Activated CD8-positive, alpha-beta memory T cell treated with anti-CD3 and anti-CD28 coated beads for 24 hours (primary cell): ENCODE data around the gene INPP5D.

Source experiments
- DNase-seq: peaks from one replicate; pipeline ENCODE4 v3.0.0-alpha.2; 2020

Gene INPP5D

DNA sequence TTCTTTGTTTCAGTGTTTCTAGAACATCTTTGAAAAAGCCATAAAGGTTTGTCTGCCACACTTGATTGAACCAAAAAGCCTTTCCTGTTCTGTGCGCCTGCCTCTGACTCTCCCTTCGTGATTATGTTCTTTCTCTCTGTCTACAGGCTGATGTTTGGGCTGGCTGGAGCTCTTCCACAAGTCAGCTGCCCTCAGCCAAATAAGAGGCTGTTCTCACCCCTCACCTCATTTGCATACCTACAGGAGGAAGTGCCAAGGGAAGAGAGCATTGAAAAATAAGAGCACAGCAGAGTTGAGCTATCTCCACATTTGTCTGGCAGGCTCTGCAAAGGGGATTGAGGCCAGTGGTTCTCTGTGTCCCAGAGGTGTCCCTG lies 15.8 kb downstream of the INPP5D start:
- DNase-seq, result peak; percentile 58

DNA sequence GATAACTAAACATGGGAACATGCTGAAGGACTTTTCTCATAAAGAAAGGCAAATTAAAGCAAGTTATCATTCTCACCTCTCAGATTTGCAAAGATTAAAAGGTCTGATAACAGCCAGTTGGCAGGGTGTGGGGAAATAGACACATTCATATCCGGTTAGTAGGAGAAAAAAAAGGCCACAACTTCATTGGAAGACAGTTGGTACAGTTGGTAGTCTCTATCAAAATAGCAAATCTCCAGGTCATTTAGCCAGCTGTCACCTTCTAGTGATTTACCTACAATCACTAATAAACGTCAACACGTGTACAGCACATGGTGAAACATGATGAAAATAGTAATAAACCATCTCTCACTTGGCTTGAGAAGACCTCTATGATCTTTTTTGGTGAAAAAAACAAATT lies 16.6 kb downstream of the INPP5D start:
- peak; percentile 42 for DNase-seq

DNA sequence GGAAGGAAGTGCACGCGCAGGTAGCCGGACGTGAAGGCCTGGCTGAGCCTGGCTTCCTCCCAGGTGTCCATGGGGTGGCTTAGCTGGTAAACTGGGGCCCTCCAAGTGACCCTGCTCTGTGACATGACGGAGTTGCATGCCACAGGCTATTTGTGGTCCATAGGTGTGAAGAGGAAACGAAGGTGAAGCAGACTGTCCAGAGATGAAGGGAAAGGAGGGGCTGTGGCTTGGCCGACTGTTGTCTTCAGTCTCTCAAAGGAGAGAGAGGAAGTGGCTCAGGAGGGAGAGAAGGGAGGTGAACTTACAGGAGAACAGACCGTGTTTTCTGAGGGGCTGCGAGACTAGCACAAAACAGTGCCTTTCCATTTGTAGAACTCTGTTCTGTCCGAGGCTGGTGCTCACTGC lies 19.3 kb downstream of the INPP5D start:
- DNase-seq, result peak; percentile 73

DNA sequence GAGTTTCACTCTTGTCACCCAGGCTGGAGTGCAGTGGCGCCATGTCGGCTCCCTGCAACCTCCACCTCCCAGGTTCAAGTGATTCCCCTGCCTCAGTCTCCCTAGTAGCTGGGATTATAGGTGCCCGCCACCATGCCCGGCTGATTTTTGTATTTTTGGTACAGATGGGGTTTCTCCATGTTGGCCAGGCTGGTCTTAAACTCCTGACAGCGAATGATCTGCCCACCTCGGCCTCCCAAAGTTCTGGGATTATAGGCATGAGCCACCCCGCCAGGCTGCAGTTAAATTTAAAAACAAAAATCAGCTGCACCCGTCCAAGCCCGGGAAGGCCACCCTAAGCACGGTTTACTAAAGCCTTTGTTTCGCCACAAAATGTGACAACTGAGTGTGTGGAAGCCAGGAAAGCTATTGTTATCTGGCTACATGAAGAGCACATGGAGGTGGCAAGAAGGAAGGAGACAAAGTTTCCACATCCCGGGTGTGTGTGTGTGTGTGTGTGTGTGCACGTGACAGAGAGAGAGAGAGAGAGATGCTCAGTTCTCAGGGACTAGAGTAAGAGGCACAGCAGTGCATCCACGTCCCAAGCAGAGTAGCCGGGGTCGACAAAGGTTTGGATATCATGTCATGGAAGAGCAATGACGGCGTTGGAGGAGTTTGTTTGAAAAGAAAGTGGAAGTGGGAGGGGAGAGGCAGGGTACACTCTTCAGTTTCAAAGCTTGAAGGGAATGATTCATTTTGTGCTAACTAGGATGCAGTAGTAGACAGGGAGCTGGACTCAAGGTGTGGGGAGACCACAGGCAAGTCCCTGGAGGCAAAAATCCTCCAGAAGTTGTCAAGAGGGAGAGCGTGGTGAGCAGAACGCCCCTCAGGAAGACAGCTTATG lies 20.1 kb downstream of the INPP5D start:
- DNase-seq, result peak; percentile 64

DNA sequence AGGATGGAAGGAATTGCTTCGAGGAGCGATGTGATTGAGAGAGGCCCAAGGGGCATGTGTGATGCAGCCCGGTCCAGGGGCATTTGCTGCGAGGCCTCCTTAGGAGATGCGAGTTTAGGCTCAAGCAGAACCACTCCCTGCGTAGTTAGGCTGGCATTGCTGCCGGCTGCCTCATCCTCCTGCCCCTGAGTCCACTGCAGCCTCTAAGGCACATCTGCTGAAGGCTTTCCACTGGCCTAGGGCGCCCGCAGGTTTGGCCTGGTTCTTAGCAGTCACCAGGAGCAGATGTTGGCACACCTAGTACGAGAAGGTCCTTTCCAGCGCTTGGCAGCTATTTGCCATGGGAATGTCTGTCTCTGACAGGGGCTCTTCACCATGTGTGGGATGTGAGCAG lies 20.7 kb downstream of the INPP5D start:
- DNase-seq, result no peak

DNA sequence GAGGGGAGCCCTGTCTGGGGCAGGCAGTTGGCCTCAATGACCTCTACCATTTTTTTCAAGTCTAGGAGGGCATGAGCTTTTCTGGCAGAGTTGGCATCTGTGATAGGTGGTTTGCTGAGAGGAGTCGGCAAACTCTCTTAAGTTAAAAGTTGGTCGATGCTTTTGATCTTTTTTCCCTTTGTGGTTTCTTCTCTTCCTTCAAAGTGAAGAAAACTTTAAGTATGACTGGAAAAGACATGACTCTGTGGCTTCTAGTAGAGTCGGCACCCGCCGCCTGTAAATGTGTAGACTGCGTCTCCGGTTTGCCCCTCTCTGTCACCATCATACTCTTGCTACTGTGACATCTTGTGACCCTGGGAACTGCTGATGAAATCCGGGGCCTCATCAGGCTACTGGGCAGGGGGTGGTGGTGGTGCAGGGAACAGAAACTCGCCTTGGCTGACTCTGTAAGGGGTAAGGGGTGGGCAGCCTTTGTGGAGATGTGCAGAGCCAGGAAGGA lies 21.1 kb downstream of the INPP5D start:
- DNase-seq, result peak; percentile 71

DNA sequence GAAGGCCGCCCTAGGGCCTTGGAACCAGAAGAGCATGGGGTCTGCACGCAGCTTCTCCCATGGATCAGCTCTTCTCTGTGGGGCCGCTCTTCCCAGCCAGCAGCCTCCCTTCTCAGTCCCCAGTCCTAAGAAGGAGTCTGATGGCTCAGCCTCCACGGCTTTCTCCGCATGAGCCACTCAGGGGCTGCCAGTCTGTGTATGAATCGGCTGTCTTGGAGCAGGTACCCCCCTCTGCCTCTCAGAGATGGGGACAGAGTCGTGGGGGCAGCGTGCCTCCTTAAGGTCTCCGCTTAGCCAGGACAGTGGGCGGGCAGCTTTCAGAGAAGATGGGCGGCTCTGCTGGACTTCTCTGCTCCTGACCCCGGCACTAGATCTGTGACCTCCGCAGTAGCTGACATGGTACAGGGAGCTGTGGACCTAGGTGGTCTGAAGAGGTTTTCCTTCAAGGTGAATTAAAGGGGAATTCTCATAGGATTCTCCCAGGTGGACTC lies 21.6 kb downstream of the INPP5D start:
- no peak for DNase-seq

DNA sequence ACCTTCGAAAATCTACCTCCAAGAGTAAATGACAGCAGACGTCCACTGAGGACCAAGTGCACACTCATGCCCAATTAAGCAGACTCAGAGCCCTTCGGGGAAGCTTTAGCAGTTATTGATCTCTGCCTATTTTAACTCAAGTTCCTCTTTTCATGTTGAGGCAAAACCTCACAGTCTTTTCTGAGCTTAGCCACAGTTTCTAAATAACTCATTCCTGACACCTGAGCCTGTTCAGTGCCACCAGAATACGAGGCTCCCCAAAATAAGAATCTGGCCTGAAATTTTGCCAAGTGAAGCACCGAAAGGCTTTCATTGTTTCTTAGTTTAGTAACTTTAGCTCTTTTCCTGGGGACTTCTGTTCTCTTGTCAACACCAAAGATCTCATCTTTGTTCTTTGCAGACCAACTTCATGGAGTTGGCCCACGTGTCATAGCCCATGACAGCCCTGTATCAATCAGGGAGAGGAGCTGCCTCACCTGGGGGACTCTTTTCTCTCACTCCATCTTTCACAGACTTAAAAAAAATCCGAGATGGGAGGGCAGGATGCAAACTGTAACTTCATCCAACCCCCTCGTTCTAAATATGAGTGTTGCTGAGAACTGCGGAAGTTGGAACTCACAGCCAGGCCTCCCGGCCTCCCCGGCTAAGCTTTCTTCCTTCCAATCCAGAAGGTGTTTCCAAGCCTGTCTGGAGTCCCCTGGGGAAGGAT lies 22.2 kb downstream of the INPP5D start:
- no peak for DNase-seq

DNA sequence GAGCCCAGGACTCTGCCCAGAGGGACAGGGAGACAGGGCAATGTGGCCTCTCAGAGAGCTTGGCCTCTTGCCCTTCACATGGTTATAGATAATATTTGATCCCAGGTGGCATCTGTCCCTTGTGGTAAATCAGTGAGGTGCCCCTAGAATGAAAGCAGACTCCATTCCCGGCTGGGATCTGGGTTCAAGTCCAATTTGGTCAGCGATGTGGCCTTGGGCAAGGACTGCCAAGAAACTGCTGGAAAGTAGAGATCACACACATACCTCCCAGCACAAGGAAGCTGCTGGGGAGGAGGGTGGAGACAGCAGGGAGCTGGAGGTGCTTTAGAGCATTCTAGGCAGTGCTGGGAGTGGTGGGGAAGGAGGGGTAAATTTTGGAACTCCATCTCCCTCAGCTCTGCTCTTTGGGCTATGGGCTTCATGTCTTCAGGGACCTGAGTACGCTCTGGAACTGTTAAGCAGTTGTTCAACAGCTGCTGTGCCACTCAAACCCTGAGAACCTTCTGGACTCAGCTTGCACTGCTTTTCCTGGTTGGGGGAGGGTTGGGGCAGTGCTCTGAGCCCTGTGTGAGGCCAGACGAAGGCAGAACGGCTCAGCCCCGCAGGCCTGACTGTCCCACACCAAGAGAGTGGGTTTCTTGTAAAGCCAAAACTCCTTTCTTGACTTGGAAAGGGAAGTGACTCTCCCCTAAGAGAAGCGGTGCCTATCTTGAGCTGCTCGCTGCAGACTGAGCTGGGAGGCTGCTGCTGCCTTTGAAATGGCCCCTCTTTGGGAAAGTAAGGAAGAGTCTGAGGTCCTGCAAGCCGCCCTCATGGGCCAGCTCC lies 23.0 kb downstream of the INPP5D start:
- DNase-seq, result no peak

DNA sequence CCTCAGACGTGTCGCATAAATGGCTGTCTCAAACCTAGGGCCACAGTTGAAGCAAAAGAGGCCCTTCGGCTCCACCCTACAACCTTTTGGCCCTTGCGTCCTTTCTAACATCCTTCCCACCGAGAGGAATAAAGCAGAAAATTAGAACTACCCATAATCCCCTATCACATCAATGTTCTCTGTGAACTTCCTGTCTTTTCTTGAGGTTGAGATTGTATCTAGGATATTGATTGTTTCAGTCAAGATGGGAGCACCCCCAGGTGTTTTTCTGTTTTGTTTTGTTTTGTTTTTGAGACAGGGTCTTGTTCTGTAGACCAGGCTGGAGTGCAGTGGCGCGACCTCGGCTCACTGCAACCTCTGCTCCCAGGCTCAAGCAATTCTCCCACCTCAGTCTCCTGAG lies 23.6 kb downstream of the INPP5D start:
- no peak for DNase-seq

DNA sequence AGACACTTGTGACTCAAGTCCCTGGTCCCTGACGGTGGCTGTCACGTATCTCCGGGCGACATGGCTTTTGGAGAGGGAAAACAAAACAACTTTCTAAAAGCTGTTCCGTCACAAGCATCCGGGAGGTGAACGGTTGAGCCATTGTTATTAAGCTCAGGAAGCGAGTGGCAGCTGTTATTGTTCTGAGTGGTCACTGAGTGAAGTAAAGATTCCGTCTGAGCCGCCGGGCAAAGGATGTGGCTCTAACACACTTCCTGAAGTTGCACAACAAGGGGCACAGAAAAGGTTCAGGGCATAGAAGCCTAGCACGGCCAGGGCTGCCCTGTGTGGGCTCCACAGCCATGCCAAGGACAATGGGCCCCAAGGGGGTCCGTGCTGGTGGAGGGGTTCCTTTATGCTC lies 24.3 kb downstream of the INPP5D start:
- DNase-seq, result no peak

DNA sequence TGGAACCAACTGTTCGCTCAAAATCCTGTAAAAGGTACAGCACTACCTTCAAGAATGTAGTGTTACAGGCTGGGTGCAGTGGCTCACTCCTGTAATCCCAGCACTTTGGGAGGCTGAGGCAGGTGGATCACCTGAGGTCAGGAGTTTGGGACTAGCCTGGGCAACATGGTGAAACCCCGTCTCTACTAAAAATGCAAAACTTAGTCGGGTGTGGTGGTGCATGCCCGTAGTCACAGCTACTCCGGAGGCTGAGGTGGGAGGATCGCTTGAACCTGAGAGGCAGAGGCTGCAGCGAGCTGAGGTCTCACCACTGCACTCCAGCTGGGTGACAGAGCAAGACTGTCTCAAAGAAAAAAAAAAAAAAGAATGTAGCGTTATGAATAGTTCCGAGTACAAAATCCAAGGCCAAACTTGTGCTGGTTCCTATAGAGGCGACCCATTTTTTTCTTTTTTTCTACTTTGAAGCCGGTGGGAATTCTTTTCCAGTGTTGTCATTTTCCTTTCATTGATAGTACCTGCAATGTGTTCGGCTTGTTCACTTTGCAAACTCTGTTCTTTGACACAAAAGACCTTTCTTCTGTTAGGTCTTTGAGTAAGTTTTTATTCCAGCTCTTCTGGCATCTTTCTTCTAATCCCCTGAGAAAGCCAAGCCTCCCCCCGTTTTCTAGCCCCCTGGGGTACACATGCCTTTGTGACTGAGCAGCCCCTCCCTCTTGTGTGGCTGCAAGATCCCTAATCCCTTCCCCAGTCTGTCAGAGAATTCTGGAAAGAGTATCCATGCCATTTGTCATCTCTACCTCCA lies 25.1 kb downstream of the INPP5D start:
- no peak for DNase-seq

DNA sequence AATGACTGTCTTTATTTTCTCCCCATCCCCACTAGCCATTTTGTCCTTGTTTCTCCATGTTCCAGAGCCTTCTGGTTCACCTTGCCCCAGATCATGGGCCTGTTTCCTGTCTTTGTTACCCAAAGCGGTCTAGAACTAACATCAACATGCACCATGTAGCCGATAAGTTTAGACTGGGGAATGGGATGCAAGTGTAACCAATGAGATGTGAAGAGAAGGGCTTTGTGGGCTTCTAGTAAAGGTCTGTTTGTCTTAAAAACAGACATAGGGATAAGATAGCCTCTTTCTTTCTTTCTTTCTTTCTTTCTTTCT lies 25.7 kb downstream of the INPP5D start:
- DNase-seq, result no peak

DNA sequence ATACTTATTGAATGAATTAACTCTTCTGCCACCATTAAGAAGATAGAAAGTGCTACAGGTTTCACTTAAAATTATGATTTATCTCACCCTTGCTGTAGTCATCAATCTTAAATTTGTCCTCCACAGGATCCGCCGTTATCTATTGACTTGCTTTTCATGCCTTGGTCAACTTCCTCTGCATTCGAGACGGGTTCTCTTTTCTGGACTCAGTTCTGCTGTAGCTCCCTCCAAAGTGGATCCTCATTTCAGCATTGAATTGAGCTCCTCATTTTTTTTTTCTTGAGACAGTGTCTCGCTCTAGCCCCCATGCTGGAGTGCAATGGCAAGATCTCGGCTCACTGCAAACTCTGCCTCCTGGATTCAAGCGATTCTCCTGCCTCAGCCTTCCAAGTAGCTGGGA lies 27.6 kb downstream of the INPP5D start:
- no peak for DNase-seq

DNA sequence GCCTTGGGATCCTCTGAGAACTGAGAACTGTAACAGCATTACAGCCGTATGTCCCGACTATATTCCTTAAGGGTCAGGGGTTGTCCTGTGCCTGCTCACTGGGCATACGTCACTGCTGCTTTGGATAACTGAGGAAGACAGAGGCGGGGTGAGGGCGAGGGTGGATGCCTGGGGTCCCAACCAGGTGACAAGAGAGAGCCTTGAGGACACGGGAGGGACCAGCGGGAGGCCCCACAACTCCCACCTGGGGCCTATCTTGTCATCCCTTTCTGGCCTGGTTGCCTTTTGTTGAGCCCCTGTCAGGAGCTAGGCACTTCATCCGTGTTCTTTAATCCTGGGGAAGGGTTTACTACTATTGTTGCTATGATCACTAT lies 28.8 kb downstream of the INPP5D start:
- no peak for DNase-seq

DNA sequence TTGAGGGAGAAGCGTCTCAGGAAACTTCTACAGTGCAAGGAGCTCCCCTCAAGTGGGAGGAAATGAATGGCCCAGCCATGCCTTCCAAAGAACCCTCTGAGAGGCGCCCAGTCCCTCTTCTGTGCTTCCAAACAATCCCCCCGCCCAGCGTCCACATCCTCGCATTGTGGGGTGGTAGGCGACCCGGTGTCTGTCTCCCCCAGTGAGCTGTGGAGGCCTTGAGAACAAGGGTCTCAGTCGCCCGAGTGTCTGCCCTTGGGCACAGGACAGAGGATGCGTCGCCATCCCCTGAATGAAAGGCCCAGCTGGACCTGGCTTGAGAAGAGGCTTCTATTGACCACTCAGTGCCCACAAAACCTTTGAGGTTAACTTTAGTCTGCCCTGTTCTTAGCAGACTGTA lies 29.7 kb downstream of the INPP5D start:
- DNase-seq, result no peak

DNA sequence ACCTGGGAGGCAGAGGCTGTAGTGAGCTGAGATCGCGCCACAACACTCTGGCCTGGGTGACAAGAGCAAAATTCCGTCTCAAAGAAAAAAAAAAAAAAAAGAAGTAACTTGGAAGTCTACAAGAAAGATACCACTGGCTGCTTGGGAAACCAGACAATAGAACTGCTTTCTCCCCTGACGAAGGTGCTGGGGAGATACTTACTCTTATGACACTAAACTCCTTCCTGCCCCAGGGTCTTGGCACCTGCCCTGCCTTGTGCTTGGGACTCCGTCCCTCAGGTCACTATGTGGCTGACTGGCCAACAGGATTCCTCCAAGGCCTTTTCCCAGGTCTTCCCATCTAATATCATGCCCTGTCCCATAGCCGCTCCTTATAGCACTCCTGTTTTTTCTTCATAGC lies 30.7 kb downstream of the INPP5D start:
- no peak for DNase-seq

DNA sequence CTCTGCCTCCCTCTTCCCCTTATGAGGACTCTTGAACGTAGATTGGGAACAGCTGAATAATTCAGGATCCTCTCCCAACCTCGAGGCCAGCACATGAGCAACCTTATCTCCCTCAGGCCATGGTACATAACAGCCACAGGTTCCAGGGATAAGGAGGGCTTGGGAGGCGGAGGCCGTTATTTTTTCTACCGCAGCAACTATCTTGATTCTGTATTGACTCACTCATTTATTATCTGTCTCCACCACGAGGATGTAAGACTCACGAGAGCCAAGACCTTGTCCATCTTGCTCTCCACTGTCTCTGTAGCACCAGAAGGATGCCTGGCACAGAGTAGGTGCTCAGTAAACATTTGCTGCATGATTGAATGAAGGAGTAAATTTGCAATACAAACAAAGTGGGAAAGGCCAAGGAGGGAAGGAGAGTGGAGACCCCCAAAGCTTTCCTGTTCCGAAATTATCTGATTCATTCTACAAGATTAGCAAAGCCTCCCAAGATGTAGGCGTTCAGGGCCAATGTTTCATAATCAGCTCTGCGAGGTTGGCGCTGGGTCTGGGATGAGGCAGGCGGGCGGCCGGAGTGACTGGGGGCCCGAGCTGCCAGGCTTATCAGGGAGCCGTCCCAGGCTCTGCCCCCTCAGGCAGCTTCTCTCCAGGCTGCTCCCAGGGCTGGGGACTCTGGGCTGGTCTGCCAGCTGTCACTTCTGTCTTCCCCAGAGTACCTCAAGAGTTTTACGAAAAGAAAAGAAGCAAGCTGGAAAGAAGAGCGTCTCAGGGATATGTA lies 31.6 kb downstream of the INPP5D start:
- DNase-seq, result no peak

DNA sequence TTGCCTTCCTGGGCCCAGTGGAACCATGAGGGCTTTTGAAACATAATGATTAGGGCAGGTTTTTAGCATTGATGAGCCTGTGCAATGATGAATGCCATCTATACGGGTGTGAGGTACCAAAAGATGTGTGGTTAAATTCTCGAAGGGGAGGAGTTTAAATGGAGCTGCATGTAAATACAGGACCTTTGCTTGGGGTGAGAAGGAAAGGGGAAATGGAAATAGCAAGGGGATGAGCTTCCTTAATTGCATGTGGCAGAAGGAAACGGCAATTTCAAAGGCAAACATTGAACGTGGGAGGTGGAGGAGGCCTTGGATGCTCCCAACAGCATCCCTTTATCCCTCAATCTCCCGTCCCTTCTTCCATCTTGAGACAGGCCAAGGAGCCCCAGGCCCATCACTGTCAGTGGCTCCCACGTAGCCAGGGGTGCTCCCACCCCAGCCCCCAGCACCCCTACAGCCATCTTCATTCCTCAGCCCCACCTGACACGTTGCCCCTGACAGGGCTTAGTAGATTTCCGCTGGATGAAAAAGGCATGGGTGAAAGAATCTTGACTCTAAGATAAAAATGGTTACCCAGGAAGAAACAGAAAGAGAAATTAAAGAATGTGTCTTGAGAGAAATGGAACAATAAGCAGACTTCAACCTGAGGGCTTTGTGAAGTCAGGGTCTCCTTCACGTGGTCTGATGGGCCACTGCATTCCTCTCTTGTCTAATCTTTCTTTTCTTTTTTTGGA lies 32.5 kb downstream of the INPP5D start:
- DNase-seq, result no peak

DNA sequence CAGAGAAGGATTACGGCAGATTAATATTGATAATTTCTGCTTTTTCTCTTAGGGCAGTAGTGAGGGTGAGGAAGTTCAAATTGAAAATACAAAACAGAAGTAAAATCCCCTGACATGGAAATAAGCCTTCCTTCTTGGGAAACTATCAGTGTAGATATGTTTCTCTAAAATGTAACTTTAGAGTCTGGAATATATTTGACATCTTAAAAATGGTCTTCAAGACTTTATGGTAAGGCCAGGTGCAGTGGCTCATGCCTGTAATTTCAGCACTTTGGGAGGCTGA lies 33.0 kb downstream of the INPP5D start:
- no peak for DNase-seq

DNA sequence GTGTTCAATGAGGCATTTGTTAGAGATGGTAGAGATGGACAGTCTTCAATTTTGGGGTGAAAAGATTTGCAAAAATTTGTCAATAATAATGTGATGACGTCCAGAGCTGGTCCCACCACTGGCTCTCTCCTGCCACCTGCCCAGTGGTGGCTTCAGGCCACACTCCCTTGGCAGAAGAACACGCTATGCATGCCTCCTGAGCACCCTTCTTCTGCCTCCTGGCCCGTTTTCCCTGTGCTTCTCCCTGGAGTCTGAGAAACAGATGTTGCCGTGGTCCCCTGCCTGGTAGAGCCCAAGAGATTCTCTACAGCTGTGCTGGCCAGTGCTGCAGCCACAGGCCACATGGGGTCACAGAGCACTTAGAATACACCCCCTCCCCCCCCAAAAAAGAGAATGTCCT lies 33.6 kb downstream of the INPP5D start:
- DNase-seq, result peak; percentile 28
